ENCODE results near the gene CYB5R2.

The CYB5R2 gene

DNA sequence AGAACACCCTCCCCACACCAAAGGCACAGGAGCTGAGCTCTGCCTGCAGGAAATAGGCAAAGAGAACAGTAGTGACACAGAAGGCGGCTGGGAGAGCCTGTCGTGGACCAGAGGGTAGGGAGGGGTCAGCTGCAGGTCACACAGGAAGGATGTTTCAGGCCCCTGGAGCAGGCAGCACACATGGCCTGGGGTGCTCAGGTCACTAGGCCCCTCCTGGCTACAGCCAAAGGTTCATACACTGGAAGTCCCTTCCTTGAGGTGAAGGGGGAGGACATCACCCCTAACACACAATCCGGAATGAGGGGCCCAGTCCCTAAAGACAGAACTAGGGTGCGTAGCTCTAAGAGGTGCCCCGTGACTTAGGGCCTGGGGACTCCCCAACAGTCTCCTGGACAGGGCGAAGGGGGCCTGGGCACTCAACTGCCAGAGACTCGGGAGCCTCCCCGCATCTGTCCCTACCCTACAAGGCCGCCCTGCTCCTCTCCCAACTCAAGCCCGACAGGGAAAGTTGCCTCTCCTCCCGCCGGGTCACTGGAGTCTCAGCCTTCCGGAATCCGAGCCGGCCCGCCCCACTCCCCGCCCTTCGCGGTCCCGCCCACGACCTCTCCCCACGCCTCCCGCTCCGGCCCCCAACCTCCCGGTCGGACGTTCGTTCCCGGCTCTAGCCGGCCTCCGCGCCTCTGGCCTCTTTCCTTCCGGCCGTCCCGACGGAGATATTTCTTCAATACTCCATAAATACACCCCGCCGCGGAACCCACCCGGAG lies at the start of gene CYB5R2:
TSS of gene CYB5R2 (minus strand) at position 541 of the 764 bp plus-strand sequence. CDS start 675 bp downstream, outside the sequence.
- DNase-seq, result no peak

DNA sequence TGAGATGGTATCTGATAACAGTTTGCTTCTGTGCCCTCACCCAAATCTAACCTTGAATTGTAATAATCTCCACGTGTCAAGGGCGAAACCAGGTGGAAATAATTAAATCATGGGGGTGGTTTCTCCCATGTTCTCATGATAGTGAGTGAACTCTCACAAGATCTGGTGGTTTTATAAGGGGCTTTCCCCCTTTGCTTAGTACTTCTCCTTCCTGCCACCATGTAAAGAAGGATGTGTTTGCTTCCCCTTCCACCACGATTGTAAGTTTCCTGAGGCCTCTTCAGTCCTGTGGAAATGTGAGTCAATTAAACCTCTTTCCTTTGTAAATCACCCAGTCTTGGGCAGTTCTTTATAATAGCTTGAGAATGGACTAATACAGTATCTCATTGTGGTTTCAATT lies 41.5 kb upstream of the CYB5R2 start:
- DNase-seq, result no peak

DNA sequence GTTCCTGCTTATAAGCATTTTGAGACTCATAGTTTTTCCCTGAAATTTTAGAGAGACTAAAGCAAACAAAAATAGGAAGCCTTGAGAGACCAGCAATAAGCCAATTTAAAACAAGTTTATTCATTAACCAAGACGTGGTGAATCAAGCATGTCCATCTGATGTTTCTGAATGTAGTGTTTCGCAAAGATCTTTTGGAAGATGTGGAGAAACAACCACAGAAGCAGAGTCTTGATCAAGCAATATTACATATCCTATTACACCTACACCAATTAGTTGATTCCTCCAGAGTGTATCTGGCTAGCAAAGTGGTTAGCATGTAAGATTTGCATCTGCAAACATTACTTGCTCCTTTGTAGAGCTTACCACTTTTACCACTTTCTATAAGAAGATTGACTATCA lies 33.1 kb upstream of the CYB5R2 start, which contains the start of gene OVCH2:
TSS of gene OVCH2 (minus strand) at position 101 of the 400 bp plus-strand sequence. CDS start at position 18, 83 bp downstream.
- no peak for DNase-seq

DNA sequence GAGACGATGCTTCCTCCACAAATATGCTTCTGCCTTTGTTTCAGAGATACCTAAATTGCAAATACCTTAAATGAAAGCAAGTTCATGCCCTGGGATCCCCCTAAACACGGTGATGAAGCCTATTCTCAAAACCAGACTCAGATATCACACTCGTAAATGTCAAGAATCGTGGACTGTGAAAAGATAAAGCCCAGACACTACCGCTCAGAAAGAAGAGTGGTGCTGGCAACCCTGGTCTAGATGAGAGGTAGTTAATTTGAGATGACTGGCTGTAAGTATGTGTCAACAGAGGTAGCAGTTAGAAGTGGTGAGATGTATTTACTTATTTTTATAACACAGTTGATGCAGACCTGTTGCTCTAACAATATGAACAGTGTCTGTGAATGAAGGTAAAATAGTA lies 30.4 kb upstream of the CYB5R2 start:
- DNase-seq, result no peak

DNA sequence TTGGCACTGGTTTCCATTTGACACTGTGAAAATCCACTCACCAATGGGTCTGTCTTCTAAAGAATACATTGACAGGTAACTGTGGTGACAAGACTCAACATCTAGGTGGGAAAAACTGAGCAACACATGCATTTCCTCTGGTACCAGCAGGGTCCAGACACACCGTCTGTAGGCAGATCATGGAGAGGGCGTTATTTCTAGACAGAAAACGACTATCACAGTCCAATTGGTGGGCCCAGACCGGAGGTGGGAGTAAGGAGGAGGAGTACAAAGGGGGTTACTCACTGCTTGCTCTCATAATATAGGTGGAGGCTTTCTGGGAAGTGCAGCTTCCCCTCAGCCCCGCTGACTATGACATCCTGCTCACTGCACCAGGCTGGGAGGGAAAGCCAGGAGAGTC lies 23.1 kb upstream of the CYB5R2 start:
- DNase-seq, result no peak

DNA sequence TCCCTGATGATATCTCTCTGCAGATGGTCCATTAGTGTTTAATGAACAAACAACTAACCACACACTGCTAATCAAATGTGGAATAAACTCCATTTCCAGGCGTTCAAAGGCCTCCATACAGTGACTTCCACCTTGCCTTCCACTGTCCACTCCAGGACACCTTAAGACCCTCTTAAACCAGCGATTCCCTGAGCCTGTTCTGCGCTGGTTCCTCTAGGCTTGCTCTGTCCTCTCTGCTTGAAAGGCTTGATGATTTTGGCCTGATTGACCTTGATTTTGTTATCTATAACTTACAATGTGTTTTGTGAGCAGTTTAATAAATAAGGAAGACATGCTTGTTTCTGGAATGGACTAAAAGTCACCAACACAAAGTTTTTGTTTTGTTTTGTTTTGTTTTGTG lies 20.9 kb upstream of the CYB5R2 start:
- DNase-seq, result no peak

DNA sequence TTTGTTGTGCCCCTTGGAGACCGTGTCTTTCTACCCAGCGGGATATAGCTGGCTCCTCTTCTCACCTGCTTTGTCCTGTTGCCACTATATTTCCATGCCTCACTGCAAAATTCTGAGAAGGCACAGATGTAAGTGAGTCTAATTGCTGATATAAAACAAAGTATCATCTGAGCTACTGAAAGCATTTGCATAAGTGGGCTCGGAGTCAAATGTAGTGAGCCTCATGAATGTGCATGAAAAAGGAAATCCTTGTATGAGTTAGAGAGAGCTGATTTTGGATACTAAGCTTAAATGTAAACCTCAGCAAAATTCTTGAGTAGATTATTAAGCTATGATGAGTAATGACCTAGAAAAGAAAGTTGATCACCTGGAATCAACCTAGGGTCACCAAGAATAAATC lies 19.1 kb upstream of the CYB5R2 start:
- DNase-seq, result no peak

DNA sequence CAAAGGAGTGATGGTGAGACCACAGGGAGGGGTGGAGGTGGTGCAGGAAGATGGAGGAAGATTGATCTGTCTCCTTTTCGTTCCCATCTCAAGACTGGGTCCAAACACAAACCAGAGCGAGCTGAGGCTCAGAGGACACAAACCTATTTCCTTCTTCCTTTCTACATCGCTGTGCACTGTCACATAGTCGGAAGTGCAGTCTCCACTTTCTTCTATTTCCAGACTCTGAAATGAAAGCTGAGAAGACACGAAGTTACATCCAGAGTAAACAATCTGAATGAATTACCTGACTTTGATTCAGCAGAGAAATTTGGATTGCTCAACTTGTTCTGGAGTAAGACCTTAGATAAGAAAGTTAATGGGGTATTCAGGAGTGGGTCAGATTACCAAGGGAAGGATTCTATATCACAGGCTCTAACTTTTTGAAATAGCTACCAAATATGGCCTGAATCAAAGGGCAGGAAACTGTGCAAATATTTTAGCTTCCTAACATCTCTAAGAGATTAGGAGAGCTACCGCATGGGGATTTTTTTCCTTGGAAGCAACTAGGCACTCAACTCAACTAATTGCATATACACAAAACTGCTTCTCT lies 18.6 kb upstream of the CYB5R2 start:
- DNase-seq, result no peak

DNA sequence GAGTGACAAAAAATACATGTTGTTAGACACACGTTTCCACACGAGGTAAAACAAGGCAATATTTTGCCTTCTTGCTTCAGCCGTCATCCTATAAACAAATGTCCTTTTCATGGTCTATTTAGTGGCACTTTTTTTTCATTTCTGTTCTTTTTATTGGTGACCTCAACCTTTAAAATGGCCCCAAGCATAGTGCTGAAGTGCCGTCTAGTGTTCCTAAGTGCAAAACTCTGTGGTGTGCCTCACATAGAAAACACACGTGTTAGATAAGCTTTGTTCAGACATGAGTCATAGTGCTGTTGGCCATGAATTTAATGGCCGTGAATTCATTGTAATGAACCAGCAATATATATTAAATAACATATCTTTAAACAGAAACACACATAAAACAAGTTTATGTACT lies 17.3 kb upstream of the CYB5R2 start:
- no peak for DNase-seq

DNA sequence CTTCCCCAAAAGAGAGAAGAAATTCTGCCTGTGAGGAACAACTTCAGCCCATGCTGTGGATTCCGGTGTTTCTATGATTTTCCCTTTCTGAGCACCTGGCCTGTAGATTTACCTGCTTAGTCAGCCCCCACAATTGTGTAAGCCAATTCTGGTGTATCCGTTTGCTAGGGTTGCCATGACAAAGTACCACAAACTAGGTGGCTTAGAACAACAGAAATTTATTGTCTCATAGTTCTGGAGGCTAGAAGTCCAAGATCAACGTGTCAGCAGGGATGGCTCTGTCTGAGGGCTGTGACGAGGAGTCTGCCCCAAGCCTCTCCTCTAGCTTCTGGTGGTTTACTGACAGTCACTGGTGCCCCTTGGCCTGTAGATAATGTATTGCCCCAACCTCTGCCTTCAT lies 15.9 kb upstream of the CYB5R2 start:
- DNase-seq, result no peak

DNA sequence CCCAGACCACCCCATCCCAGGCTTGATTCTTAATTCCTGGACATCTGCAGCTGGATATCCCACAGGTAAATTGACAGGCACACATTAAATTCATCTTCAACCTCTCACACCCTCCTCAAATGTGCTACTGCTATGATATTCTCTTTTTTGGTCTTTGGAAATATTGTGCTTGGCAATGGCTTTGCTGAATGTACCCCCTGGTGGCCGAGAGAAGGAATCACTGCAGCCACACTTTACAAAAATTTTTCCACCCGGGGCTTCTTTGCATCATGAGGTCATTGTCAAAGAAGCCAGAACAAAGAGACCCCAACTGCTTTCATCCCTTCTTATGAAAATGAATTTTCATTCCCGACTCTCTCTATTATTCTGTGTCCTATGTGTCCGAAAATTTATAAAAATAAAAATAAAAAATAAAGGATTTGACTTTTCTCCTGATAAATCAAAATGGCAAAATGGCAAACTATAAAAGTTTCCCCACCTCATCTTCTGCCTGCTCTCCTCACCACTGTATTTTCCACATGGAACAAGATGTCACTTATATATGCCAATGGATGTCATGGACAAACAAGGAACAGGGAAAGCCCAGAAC lies 15.0 kb upstream of the CYB5R2 start:
- DNase-seq, result no peak

DNA sequence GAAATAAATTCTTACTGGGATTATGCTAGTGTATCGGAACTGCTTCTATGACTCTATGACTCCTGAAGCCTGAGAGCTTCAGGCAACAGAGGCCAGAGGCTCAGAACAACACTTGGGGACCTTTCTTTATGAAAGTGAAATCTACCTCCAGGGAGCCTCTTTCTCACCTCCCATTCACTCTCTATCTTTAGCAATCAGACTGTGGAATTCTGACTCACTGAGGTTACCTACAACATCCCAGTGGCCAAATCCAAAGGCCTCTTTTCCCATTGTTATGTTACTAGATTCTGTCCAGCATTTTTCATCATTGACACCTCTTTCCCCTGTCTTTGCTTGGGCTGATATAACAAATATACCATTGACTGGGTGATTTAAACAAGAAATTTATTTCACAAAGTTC lies 14.1 kb upstream of the CYB5R2 start:
- no peak for DNase-seq

DNA sequence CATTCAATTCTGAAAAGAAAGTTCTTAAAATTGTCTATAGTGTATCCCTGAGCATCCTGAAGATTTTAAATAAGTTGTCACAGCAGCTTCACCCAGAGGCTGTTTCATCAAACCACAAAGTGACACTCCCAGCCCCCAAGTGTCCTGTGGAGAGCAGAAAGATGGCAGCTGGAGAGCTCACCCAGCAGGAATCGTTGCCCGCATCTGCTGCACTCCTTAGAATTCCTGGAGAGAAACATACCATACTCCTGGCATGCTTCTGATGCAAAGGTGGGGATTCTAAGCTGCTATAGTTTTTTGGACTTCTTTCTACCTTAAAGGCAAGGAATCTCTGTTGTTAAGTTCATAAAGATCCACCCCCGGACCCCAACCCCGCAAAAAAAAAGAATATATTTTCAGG lies 13.5 kb upstream of the CYB5R2 start:
- DNase-seq, result no peak

DNA sequence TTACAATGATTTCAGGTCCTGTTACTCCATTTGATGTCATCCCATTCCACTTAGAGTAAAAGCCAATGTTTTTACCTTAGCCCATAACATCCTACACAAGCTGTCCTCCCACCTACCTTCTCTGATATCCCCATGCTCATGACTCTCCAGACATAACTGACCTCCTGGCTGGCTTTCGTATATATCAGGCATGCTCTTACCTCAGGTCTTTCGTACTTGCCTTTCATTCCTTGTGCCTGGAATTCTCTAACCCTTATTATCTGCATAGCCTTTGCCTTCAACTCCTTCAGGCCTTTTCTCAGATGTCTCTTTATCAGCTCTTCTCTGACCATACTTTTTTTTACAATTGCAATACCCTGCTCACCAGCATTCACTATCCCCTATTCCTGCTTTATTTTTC lies 10.3 kb upstream of the CYB5R2 start:
- no peak for DNase-seq

DNA sequence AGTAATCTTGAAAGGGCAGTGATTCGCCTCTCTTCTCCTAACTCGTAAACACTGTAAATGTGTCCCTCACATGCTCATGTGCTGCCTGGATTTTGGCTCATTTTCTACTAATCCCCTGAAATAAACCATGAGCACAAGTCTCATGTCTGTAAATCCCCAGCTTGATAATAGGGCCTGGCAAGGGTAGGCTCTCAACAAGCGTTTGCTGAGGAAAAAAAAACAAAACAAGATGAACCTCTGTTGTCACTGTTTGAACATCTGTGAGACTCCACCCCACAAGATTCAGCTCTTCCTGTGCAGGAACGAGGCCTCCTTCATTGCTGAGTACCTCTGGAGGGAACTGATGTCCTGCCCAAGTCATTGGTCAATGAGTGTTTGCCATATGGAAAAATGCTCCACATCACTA lies 4.5 kb upstream of the CYB5R2 start:
- DNase-seq, result no peak

DNA sequence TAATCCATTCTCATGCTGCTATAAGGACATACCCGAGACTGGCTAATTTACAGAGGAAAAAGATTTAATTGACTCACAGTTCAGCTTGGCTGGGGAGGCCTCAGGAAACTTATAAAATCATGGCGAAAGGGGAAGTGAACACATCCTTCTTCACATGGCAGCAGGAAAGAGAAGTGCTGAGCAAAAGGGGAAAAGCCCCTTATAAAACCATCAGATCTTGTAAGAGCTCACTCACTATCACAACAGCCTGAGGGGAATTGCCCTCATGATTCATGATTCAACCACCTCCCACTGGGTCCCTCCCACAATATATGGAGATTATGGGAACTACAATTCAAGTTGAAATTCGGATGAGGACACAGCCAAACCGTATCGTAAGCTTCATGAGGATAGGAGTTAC lies 3.8 kb upstream of the CYB5R2 start:
- DNase-seq, result no peak

DNA sequence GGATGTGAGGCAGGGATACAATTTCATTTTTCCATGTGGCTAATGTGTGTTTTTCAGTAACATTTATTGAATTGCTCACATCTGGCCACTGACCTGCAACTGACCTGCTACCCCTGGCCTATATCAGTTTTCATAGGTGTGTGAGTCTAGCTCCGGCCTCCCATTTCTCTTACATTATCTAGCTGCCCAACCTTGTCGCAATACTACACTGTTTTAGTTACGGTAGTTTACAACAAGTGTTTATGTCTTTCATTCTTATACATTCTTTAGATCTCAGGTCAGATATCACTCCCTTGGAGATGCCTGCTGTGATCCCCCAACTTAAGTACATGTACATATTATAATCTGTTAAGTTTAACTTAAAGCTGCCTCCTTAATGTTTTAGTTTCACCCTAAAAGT lies 2.3 kb upstream of the CYB5R2 start:
- no peak for DNase-seq

DNA sequence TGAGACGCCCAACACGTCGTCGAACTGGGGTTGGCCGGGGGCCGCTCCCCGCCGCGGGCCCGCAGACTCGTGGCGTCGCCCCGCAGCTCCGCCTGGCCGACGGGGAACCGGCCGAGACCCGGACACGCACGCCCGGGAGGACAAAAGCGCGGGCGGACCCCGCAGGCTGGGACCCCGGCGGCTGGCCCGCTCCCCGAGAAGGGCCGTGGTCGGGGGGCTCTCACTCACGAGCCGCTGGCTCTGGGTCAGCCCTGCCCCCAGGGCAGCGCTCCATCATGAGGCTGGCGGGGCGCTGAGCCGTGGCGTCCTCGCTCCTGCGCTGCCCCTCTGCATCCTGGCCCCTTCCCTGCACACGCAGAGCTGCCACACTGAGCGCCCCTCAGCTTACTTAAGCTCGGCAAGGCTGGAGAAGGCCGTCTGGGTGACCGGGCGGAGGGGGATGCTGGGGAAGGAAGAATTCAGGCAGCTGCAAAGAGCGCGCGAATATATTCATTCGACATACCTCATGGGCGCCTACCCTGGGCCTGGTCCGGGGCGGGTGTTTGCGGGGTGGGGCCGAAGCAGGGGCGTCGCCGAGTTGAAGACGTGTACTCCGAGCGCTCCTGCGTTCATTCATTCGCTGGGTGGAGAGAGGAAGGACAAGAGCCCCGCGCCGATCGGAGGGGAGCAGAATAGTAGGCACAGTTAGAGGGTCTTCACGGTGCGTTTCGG lies 579 bp upstream of the CYB5R2 start:
- DNase-seq, result no peak

DNA sequence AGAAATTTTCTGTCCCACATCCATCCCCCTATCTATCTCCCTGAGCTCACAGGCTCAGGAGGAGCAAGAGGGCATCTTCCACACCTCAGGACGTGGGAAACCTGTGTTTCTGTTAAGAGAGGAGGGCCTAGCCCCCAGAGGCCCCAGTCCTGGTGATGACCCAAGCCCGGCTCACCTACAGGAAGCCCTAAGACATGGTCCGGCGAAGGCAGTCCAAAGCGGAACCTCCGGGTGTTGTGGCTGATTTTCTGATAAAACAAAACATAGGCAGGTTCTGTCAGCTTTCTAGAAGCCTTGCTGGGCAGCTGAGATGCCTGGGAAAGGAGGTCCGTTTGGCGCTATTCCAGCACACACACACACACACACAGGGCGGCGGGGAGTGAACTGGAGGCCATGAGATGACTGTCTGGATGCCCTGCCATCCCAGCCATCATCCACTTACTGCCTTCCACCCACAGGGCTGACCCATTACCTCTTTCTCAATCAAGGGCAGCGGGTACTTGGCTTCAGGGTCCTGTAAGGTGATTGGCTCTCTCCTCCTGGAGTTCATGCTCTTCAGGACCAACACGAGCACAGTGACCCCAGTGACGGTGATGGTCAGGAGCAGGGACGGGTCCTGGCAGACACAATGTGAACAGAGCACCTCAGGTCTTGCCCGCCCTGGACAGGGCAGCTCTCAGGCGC lies 882 bp downstream of the CYB5R2 start:
- DNase-seq, result no peak

DNA sequence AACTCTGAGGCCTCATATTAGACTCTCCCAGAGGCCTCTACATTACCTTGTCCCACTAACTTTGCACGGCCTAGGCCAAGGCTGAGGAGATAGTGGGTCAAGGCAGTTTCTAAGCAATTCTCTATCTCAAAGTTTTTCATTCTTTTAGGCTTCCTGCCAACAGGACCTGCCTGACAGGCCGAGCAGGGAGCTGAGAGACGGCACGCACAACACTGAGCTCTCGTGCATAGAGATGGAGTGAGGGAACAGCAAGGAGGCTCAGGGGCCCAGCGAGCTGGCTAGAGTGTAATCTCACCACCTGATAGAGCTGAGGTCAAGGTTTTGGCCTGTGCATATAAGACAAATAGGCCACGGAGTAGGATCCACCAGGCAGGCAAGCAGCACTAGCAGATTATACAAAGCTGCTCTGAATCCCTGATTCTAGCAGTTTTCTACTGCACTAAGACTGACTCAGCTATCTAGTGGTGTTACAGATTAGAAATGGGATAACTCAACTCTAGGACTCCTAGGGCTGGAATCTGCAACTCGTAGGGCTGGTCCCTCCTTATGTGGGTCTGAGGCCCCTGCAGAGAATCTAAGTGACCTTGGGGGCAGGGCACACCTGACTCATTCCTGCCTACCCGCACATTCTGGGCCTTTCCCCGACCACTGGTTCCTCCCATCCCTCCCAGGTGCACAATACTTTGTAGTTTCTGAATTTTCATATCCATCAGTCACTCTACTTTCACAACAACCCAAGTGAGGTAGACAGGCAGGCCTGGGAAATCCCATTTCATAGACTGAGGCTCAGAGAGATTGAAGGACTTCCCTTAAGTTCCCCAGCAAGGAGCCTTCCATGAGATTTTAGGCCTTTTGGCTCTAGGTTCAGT lies 1.7 kb downstream of the CYB5R2 start:
- DNase-seq, result no peak

DNA sequence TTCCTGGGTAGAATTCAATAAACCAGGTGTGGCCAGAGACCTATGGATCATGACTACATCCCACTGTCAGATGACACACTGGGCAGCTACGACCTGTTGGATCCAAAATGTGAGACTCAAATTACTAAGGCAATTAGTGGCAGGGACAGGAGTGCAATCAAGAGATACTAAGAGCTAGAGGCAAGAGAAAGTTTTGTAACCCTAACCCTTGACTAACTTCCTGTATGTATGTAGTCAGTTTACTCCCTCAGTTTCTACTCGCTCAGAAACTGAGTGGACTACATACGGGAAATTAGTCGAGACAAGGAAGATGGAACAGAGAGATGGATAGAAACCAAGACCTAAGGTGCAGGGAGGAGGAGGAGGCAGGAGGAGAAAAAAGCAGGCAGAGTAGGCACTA lies 2.7 kb downstream of the CYB5R2 start:
- no peak for DNase-seq

DNA sequence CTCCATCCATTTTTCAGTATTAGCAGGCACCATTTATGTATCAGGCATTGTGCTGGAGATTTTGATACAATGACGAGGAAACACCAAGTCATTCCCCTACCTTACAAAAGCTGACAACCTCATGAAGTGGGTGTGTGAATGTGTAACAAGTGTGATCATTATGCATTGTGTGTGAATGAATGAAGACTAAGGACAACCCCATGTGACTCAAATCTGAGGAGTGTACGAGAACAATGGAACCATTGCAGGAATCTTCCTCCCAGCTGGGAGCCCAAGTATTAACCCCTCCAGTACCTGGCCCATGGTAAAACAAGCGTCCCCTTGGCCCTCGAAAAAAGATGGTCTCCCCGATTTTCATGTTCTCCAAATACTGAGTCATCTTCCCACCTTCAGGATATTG lies 4.4 kb downstream of the CYB5R2 start:
- DNase-seq, result no peak
